SU-DHL-6 (cell line): Measurements from ENCODE around the gene DYNLT5.

Source experiments
- H2AFZ ChIP-seq: fragments of 200-600 bp; sonication (generic); 2 replicates; pipeline ENCODE4 v1.6.1; 2014; ENCODE audit warnings: low read depth, mild to moderate bottlenecking, moderate library complexity, mixed read lengths, antibody characterized with exemption, low read length; ENCODE audit not compliant: severe bottlenecking
- H3F3A ChIP-seq: fragments of 200-600 bp; shearing (Covaris generic); 2 replicates; pipeline ENCODE4 v1.6.0; 2016; ENCODE audit warnings: antibody characterized with exemption, mild to moderate bottlenecking; ENCODE audit not compliant: insufficient read depth
- H3K27ac ChIP-seq: fragments of 200-600 bp; sonication (generic); 2 replicates; pipeline ENCODE4 v1.5.1; 2016; ENCODE audit warnings: low read depth, mild to moderate bottlenecking, low read length, moderate library complexity, mixed read lengths
- H3K27me3 ChIP-seq: fragments of 200-600 bp; sonication (generic), shearing (Covaris generic); 2 replicates; pipeline ENCODE4 v1.6.0; 2014; ENCODE audit warnings: mild to moderate bottlenecking, low read length
- H3K36me3 ChIP-seq: fragments of 200-600 bp; sonication (generic); 2 replicates; pipeline ENCODE4 v1.6.1; 2014; ENCODE audit warnings: mild to moderate bottlenecking, low read length, mixed read lengths
- H3K4me2 ChIP-seq: fragments of 300-600, 200-600 bp; shearing (Covaris generic), sonication (generic); 2 replicates; pipeline ENCODE4 v1.6.0; 2014; ENCODE audit warnings: low read length, low read depth, mild to moderate bottlenecking; ENCODE audit not compliant: poor library complexity, severe bottlenecking
- H3K4me3 ChIP-seq: fragments of 200-600 bp; sonication (generic); 2 replicates; pipeline ENCODE4 v1.5.1; 2014; ENCODE audit warnings: antibody characterized with exemption, low read length, mild to moderate bottlenecking, mixed read lengths; ENCODE audit not compliant: insufficient read depth, poor library complexity, severe bottlenecking
- H3K79me2 ChIP-seq: fragments of 200-600 bp; sonication (generic); 2 replicates; pipeline ENCODE4 v1.6.1; 2014; ENCODE audit warnings: mild to moderate bottlenecking, low read length, moderate library complexity; ENCODE audit not compliant: insufficient read depth
- H3K9ac ChIP-seq: fragments of 200-600 bp; sonication (generic); 2 replicates; pipeline ENCODE4 v1.7.0; 2014; ENCODE audit warnings: mild to moderate bottlenecking, low read length
- H3K9me2 ChIP-seq: fragments of 200-600 bp; sonication (generic); replicated peaks from 2 replicates; pipeline ENCODE4 v1.6.1; 2014; ENCODE audit warnings: low read length; ENCODE audit not compliant: insufficient read depth
- H3K9me3 ChIP-seq: fragments of 200-600 bp; sonication (generic); 2 replicates; pipeline ENCODE4 v1.6.1; 2014; ENCODE audit warnings: low read length, mixed read lengths; ENCODE audit not compliant: insufficient read depth
- H4K20me1 ChIP-seq: fragments of 200-600 bp; sonication (generic); 2 replicates; pipeline ENCODE4 v1.6.1; 2014; ENCODE audit warnings: low read depth, mild to moderate bottlenecking, antibody characterized with exemption, low read length, moderate library complexity, mixed read lengths
- EZH2phosphoT487 ChIP-seq: fragments of 200-600 bp; sonication (generic), shearing (Covaris generic); conservative IDR thresholded peaks from 2 replicates; pipeline ENCODE4 v1.6.1; 2018; ENCODE audit warnings: mild to moderate bottlenecking, antibody characterized with exemption, low read length, moderate library complexity, mixed read lengths
- TF ChIP-seq, protein P1 (sequence below): fragments of 200-600 bp; sonication (generic); IDR thresholded peaks from one replicate; pipeline ENCODE4 v1.5.1; 2017; ENCODE audit warnings: antibody characterized with exemption, mild to moderate bottlenecking, low read length, moderate library complexity; ENCODE audit not compliant: insufficient read depth, poor library complexity, severe bottlenecking

Gene DYNLT5

DNA sequence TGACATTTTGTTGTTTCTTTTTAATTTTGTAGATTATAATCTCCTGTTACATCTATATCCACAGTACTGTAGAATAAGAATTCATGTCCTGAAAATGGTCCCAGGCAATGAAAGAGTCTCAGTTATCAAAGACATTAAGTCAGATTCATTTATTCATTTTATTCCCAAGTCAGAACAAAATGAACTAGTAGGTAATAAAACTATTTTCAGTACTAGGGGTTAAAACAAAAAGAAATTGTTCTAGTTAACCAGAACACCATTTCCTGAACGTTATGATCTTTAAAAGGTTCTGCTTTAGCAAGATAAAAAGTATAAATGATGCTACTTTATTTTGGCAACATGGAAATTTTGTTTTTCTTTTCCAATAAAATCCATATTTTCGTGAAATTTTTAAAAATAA, 6.8 kb upstream of the DYNLT5 start:
- Histone ChIP-seq H3F3A (no peaks in the 10 kb centered on the region), H4K20me1 (no peaks in the 10 kb centered on the region), H3K4me3 (no peak overlapping the region), H3K27me3 (no peaks in the 10 kb centered on the region), H3K27ac (no peak overlapping the region), H3K79me2 (no peaks in the 10 kb centered on the region), H2AFZ (no peak overlapping the region), H3K9me2 (no peaks in the 10 kb centered on the region), H3K9me3 (no peaks in the 10 kb centered on the region), H3K36me3 (no peaks in the 10 kb centered on the region), H3K4me2 (no peak overlapping the region), H3K9ac (no peak overlapping the region)
- TF ChIP-seq EZH2phosphoT487 = no peak
- TF ChIP-seq, protein P1, sequence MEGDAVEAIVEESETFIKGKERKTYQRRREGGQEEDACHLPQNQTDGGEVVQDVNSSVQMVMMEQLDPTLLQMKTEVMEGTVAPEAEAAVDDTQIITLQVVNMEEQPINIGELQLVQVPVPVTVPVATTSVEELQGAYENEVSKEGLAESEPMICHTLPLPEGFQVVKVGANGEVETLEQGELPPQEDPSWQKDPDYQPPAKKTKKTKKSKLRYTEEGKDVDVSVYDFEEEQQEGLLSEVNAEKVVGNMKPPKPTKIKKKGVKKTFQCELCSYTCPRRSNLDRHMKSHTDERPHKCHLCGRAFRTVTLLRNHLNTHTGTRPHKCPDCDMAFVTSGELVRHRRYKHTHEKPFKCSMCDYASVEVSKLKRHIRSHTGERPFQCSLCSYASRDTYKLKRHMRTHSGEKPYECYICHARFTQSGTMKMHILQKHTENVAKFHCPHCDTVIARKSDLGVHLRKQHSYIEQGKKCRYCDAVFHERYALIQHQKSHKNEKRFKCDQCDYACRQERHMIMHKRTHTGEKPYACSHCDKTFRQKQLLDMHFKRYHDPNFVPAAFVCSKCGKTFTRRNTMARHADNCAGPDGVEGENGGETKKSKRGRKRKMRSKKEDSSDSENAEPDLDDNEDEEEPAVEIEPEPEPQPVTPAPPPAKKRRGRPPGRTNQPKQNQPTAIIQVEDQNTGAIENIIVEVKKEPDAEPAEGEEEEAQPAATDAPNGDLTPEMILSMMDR = no peak

DNA sequence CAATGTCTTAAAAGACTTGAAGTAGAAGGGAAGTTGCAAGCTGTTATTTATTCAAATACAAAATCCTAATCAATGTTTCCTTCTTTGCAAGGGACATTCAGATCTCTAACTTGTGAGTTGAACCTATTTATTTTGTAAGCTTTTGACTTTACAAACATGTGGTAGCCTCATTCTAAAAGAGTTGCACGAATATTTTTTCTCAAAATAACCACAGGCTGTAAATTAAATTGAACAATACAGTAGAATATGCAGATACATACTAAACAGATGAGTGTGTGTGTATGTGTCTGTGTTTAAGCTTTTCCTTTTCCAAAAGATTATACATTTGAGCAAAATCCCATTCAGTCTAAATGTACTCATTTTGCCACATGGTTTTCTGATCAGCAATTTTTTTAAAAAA, 4.8 kb upstream of the DYNLT5 start:
- H3K4me3 ChIP-seq = no peak overlapping the region
- no peaks in the 10 kb centered on the region for H3F3A ChIP-seq
- H4K20me1 ChIP-seq = no peaks in the 10 kb centered on the region
- H3K27me3 ChIP-seq = no peaks in the 10 kb centered on the region
- H3K9ac ChIP-seq = no peak overlapping the region
- no peaks in the 10 kb centered on the region for H3K79me2 ChIP-seq
- H3K9me3 ChIP-seq = no peaks in the 10 kb centered on the region
- no peak for TF ChIP-seq EZH2phosphoT487
- TF ChIP-seq, protein P1 = no peak
- H3K9me2 ChIP-seq = no peaks in the 10 kb centered on the region
- no peak overlapping the region for H2AFZ ChIP-seq
- no peak overlapping the region for H3K27ac ChIP-seq
- H3K4me2 ChIP-seq = no peak overlapping the region
- no peaks in the 10 kb centered on the region for H3K36me3 ChIP-seq

DNA sequence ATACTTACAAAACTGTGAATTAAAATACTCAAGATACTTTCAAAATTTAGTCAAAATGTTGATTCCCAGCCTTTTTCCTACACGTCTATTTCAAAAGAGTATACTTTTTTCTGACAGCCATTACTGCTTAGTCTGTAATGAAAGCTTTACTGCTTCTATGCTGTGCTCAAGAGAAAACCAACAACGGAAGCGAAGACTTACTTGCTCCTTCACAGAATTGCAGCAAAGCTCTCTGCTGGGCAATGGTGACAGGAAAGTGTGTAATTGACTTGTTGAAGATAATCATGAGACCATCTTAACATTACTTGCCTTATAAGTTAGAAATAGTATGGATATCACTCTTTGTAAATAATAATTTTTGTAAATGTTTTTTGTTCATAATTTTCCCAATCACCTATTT, 1.7 kb upstream of the DYNLT5 start:
- no peaks in the 10 kb centered on the region for H3K9me3 ChIP-seq

More for the DNA sequence above, 1.7 kb upstream of the DYNLT5 start:
- H2AFZ ChIP-seq = no peak overlapping the region
- H3K4me3 ChIP-seq = no peak overlapping the region
- H3K9me2 ChIP-seq = no peaks in the 10 kb centered on the region
- H3K4me2 ChIP-seq = no peak overlapping the region
- TF ChIP-seq, protein P1 = no peak
- no peak for TF ChIP-seq EZH2phosphoT487
- H3K27ac ChIP-seq = no peak overlapping the region
- no peaks in the 10 kb centered on the region for H3K79me2 ChIP-seq
- H4K20me1 ChIP-seq = no peaks in the 10 kb centered on the region
- H3K9ac ChIP-seq = no peak overlapping the region
- H3K36me3 ChIP-seq = no peaks in the 10 kb centered on the region
- H3F3A ChIP-seq = no peaks in the 10 kb centered on the region
- H3K27me3 ChIP-seq = no peaks in the 10 kb centered on the region
